GM21526 (cell line): Measurements from ENCODE around the gene ROBO1.
"Not testable (repeated sequence)": the region's sequence is repeated elsewhere in the genome, so short reads cannot be mapped to it uniquely, and the experiment has no call there.

ENCODE experiments used
- ATAC-seq: cut with Tn5 transposase; IDR thresholded peaks from one replicate; pipeline ENCODE4 v1.9.1; 2021; ENCODE audit warnings: moderate library complexity; ENCODE audit not compliant: unreplicated experiment, low FRiP score

ROBO1 gene

GRCh38 chr3:79329154-79329553 is 438.6 kb downstream of the ROBO1 start:
- ATAC-seq = no peak

DNA sequence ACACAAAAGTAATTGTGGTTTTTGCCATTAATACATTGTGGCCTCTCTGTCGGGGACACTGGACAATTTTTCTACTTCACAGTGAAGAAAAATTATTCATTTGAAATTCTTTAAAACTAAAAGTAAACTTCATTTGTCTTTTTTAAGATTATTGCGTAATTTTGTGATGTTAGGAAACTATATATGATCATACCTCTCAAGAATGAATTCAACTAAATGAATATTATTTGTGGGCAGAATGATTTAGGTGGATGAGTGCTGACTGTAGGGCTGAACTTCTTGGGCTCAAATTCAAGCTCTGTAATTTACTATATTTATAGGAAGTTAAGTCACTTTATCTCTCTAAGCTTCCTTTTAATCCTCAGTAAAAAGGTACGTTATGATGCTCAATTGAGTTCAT is 441.2 kb downstream of the ROBO1 start:
- ATAC-seq = no peak

- not testable (repeated sequence) for ATAC-seq
Measured at GRCh38 chr3:79325833-79326383, 441.9 kb downstream of the ROBO1 start.

DNA sequence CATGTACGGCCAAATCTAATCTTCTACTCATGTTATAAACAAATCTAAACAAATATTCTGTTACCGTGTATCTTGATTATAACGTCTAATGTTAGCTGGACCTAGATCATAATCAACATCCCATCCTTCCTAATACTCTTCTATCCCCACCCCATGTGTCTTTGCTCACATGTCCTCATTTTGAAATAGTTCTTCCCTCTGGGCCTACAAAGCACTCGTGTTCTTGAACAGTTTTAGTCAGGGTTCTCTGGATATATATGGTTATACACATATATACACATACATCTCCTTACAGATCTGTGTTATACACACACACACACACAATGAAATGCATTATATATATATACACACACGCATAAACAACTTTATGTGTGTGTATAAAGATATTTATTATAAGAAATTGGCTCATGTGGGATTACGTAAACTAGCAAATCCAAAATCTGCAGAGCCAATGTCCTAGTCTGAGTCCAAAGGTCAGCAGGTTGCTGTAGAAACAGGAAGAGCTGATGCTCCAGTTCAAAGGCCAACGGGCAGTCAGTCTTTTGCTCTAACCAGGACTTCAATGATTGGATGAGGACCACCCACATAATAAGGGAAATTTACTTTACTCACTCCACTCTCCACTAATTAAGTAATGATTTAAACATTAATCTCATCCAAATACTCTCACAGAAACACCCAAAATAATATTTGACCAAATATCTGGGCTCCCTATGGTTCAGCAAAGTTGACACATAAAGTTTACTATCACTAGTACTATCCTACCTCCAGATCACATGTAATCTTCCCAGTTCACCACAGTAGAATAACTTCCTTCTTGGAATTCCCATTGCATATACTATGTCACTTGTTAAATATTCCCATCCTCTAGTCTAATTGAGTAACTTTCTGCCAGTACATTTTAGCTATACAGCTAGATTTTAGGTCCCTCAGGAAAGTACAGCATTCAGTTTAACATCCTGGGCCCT is 450.0 kb downstream of the ROBO1 start:
- no peak for ATAC-seq

- ATAC-seq = no peak
Measured at GRCh38 chr3:79314962-79315361, 452.8 kb downstream of the ROBO1 start.

DNA sequence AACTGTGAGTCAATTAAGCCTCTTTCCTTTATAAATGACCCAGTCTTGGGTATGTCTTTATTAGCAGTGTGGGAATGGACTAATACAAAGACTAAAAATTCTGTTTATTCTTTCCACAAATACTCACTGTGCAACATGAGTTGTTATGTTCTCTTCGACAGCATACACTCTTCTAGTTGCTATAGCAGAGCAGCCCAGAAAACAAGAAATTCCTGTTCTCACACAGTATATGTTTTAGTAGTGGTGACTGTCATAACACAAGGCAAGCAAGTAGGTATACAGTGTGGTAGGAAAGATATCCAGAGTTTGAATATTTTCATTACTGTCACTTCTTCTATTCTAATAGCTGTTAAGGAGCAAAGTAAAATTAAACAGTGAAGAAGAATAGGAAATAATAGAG is 453.3 kb downstream of the ROBO1 start:
- no peak for ATAC-seq

DNA sequence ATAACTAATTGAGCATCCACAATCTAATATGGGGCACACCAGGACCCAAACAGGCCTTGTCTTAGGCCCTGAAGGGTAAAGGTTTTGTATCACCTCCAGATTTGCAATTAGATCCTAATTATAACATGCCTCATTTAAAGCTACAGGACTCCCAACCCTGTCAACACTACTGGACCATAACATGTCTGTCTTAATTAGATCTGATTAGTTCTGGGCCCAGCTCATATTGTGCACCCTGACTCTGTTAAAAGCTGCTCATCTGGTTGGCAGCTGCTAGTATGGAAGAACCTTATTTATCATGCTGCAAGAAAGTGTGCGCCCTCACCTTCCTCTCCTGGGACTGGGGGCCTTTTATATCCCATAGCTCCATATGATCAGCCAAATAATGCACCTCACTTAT is 457.8 kb downstream of the ROBO1 start:
- ATAC-seq = no peak

DNA sequence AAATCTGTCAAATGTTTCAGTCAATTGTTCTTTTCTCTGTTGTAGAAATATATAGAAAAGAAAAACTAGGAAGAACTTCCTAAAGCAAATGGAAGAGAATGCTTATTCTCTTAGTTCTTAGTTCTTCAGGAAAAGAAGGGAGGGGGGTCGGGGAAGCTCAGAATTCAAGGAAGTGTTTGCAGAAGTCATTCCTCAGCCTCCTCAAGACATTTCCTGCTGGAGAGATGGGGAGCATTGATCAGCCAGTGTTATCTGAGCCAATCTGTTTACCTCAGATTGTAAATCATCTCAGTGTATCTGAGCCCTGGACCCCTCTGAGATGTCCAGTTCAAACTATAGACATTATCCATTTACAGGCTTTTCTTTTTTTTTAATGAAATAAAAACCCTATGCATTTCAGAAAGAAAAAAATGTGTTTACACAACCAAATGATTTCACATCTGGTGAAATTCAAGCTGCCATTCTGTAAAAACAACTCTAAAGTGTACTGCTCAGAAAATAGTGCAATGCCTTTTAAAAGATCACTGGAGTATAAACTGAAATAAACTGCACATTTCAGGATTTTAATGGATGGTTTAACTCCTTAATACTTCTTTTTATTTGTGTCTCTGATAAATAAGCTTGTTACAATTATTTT is 460.7 kb downstream of the ROBO1 start:
- ATAC-seq = no peak

DNA sequence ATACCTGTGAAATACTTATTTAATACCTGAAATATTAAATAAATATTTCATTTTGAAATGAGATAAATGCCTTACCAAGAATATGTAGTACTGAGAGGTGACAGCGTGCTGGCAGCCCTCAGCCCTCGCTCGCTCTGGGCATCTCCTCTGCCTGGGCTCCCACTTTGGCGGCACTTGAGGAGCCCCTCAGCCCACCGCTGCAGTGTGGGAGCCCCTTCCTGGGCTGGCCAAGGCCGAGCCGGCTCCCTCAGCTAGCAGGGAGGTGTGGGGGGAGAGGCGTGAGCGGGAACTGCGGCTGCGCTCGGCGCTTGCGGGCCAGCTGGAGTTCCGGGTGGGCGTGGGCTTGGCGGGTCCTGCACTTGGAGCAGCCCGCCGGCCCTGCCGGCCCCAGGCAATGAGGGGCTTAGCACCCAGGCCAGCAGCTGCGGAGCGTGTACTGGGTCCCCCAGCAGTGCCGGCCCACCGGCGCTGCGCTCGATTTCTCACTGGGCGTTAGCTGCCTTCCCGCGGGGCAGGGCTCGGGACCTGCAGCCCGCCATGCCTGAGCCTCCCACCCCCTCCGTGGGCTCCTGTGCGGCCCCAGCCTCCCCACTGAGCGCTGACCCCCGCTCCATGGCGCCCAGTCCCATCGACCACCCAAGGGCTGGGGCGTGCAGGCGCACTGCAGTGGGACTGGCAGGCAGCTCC is 467.7 kb downstream of the ROBO1 start:
- not testable (repeated sequence) for ATAC-seq

DNA sequence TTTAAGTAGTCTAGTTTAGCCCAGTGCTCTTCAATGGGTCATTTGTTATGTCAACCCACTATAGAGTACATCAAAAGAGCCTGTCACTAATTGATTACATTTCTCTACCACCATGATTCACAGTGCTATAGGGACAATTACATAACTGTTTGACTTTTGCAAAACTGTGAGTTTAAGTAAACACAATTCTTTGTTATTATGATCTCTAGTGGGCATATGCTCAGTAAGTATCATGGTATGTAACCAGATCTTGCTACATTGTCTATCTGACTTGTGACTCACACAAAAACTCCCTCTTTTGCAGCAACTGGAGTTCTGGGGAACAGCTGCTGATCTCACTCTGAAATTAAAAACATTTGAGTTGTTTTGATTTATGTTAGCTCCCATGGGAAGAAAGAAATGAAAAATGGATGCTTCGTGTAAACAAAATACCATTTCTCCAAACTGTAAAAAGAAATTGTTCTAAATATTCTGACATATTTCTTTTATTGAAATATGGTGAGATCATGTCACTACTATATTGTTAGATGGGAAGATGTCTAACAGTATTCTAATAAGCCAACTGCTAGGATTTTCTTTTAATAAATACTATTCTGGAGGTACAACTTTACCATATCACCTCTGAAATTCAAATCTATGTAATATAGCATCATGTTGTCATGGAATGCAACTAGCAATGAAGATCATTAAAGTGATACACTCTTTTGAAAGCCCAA is 470.4 kb downstream of the ROBO1 start:
- no peak for ATAC-seq

GRCh38 chr3:79286882-79287281 is 480.9 kb downstream of the ROBO1 start:
- ATAC-seq = no peak

GRCh38 chr3:79285871-79286270 is 481.9 kb downstream of the ROBO1 start:
- no peak for ATAC-seq

DNA sequence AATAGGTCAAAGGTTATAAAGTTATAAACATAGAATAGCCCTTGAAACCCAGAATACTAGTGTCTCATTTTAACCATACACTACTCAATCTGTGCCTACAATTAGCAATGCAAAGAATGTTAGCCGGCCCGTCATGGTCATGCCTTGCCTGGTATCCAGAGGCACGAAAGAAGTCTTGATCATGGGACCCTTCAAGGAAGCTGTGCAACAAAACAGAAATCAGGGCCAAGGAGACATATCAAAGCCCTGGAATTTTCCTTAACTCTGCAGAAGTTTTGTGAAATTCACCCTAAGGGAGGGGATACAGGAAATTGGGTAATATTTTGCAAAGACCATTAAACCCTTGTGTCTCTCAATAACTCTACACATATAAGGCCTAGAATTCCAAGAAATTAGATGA is 482.4 kb downstream of the ROBO1 start:
- ATAC-seq = no peak

GRCh38 chr3:79284781-79285180 is 483.0 kb downstream of the ROBO1 start:
- ATAC-seq = no peak

GRCh38 chr3:79278681-79279080 is 489.1 kb downstream of the ROBO1 start:
- no peak for ATAC-seq

GRCh38 chr3:79268422-79268821 is 499.4 kb downstream of the ROBO1 start:
- ATAC-seq = no peak

- no peak for ATAC-seq
Measured at GRCh38 chr3:79264892-79265291, 502.9 kb downstream of the ROBO1 start.

- ATAC-seq = no peak
Measured at GRCh38 chr3:79263423-79263822, 504.4 kb downstream of the ROBO1 start.

GRCh38 chr3:79258479-79258878 is 509.3 kb downstream of the ROBO1 start:
- no peak for ATAC-seq

DNA sequence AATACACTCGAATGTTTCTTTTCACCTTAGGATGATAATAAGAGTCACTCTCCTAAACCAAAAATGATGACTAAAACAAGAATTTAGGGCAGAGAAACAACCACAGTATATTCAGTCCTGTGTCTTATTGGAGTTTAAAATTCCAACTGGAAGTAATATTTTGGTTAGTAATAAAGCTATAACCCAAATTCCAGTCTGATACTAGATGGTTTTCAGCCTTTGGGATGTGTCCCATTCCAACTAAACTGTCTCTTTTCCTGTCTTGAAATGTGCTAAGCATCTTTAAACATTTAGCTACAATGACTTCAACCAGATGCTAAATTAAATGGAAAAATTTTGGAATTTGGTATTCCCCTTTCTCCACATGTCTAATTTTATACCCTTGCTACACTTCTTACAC is 510.0 kb downstream of the ROBO1 start:
- ATAC-seq = no peak
